Tibial nerve (tissue), 4 donors: ENCODE measurements around the gene RPS18. TPM values are rescaled to one million over a fixed set of nuclear protein-coding genes. Genes with fewer than 3 reads are reported as not detected.
A peak's percentile ranks its signal among the peaks of the same experiment; 100 is the strongest.

Source experiments
- DNase-seq, 2 donors: peaks; one replicate each; pipeline ENCODE4 v3.0.0-alpha.2; 2019; ENCODE audit warnings: low spot score in 2 of 2
- H3K27ac ChIP-seq, 4 donors: fragments of 200-600 bp; sonication (generic) in 3 of 4; one replicate each; pipeline ENCODE4 v1.5.1; 2017 to 2019; ENCODE audit warnings: mild to moderate bottlenecking in 1 of 4
- H3K27me3 ChIP-seq, 2 donors: fragments of 200-600 bp; sonication (generic) in 1 of 2; one replicate each; pipeline versions ENCODE4 v1.5.1 to v1.6.0; 2017 to 2019
- H3K36me3 ChIP-seq, 3 donors: fragments of 200-600 bp; sonication (generic); one replicate each; pipeline ENCODE4 v1.5.1; 2018 to 2019
- H3K4me1 ChIP-seq, 4 donors: fragments of 200-600 bp; sonication (generic) in 3 of 4; one replicate each; pipeline ENCODE4 v1.5.1; 2017 to 2019
- H3K4me3 ChIP-seq, 4 donors: fragments of 200-600 bp; sonication (generic) in 3 of 4; one replicate each; pipeline ENCODE4 v1.5.1; 2017 to 2019; ENCODE audit warnings: mild to moderate bottlenecking in 1 of 4, moderate library complexity in 1 of 4
- H3K9me3 ChIP-seq, 4 donors: fragments of 200-600 bp; sonication (generic) in 3 of 4; one replicate each; pipeline ENCODE4 v1.5.1; 2017 to 2019
- EP300 ChIP-seq, 2 donors: sonication (generic); formaldehyde crosslinking; IDR thresholded peaks; one replicate each; pipeline ENCODE4 v1.6.1; 2017; ENCODE audit warnings: antibody characterized with exemption in 2 of 2, mild to moderate bottlenecking in 1 of 2
- POLR2A ChIP-seq, 2 donors: fragments of 450-650 bp; IDR thresholded peaks; one replicate each; pipeline ENCODE4 v1.6.1; 2017; ENCODE audit warnings: antibody characterized with exemption in 2 of 2, mild to moderate bottlenecking in 2 of 2, moderate library complexity in 2 of 2
- WGBS, 2 donors: methylation state at CpG; one replicate each; pipeline ENCODE4 v1.1.5; 2018; 5-methylcytosine and 5-hydroxymethylcytosine counted together
- total RNA-seq, 4 donors: library from RNA; depleted of rRNA; stranded (reverse); fragments of >200 nt; gene quantifications; one replicate each; pipeline ENCODE4 v1.1.0, GENCODE V29; 2016
- TF ChIP-seq, protein P1 (sequence below), 5 experiments: fragments of 200-600 bp in 3 of 5; fragments of 450-650 bp in 2 of 5; sonication (generic) in 3 of 5; IDR thresholded peaks; one replicate each; pipeline ENCODE4 v1.5.1; 2016 to 2019; ENCODE audit warnings: antibody characterized with exemption in 5 of 5, mild to moderate bottlenecking in 3 of 5, moderate library complexity in 2 of 5

RPS18 gene
- total RNA-seq, 4 donors from 2014 or later, result 2,115 to 2,529 (median 2,306) TPM

- H3K27me3 ChIP-seq, result peaks cover 0 to 12% of the 10 kb centered on the region in 2 donors
- H3K4me3 ChIP-seq, result no peak overlapping the region
- WGBS, 2 donors, result 49 to 59% methylated on average over 2 of the region's 2 CpGs
- H3K9me3 ChIP-seq, result no peaks in the 10 kb centered on the region
- TF ChIP-seq POLR2A (IDR thresholded peaks at IDR 0.05), result no peak
- TF ChIP-seq, protein P1, sequence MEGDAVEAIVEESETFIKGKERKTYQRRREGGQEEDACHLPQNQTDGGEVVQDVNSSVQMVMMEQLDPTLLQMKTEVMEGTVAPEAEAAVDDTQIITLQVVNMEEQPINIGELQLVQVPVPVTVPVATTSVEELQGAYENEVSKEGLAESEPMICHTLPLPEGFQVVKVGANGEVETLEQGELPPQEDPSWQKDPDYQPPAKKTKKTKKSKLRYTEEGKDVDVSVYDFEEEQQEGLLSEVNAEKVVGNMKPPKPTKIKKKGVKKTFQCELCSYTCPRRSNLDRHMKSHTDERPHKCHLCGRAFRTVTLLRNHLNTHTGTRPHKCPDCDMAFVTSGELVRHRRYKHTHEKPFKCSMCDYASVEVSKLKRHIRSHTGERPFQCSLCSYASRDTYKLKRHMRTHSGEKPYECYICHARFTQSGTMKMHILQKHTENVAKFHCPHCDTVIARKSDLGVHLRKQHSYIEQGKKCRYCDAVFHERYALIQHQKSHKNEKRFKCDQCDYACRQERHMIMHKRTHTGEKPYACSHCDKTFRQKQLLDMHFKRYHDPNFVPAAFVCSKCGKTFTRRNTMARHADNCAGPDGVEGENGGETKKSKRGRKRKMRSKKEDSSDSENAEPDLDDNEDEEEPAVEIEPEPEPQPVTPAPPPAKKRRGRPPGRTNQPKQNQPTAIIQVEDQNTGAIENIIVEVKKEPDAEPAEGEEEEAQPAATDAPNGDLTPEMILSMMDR (IDR thresholded peaks at IDR 0.05), result no peak
- TF ChIP-seq EP300 (IDR thresholded peaks at IDR 0.05), result no peak
- H3K4me1 ChIP-seq, result no peaks in the 10 kb centered on the region
- no peak overlapping the region for H3K27ac ChIP-seq
- DNase-seq, result no peak
- H3K36me3 ChIP-seq, result no peaks in the 10 kb centered on the region
Measured at GRCh38 chr6:33237741-33238140, 34.1 kb upstream of the RPS18 start.

DNA sequence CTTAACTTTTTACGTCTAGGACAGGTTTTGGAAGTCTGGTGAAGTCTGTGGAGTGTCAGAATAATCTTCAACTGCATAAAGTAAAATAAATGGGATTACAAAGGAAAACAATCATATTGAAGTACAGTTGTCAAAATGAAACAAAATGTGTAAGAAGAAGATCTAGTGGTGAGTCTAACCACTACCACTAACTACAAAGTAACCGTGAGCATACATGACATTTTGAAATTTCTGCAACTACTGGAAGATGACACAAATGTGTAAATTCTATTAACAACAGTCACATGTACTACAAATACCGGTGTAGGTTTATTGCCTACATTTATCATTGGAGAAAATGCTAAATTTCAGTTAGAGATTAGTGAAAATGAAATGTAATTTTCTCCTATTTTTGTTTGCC is 29.9 kb upstream of the RPS18 start:
- H3K27me3 ChIP-seq, result no peaks in the 10 kb centered on the region
- 57 to 59% methylated on average over 3 of the region's 3 CpGs for WGBS, 2 donors

DNA sequence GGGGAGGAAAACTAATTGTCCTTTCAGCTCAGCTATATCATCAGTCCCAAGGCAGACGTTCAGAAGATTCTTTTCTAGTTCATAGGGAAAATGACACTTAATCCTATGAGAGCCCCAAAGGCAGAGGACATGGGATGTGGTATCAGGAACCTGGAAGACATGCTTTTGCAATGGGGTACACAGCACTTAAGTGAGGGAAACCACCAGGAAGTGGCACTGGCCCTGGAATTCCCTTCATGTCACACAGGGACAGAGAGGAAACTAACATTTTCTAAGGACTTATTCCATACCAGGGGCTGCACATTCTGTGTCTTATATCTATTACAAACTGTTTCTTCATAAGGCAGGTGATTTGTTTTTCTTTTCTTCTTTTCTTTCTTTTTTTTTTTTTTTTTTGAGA is 28.4 kb upstream of the RPS18 start:
- Histone ChIP-seq H3K9me3 (no peaks in the 10 kb centered on the region), H3K27ac (no peak overlapping the region), H3K4me3 (no peak overlapping the region), H3K4me1 (peaks cover 0 to 9% (median 3%) of the 10 kb centered on the region in 4 donors), H3K36me3 (no peaks in the 10 kb centered on the region), H3K27me3 (no peaks in the 10 kb centered on the region)
- 25 to 35% methylated on average over 1 of the region's 1 CpG for WGBS, 2 donors
- no peak for DNase-seq
- TF ChIP-seq POLR2A (IDR thresholded peaks at IDR 0.05) (no peak), EP300 (IDR thresholded peaks at IDR 0.05) (no peak)
- TF ChIP-seq, protein P1 (IDR thresholded peaks at IDR 0.05), result no peak

More for the DNA sequence above, 29.9 kb upstream of the RPS18 start:
- H3K36me3 ChIP-seq, result no peaks in the 10 kb centered on the region
- no peak overlapping the region for H3K4me3 ChIP-seq
- no peak for DNase-seq
- TF ChIP-seq EP300 (IDR thresholded peaks at IDR 0.05), result no peak
- no peak for TF ChIP-seq POLR2A (IDR thresholded peaks at IDR 0.05)
- no peak overlapping the region for H3K27ac ChIP-seq
- no peaks in the 10 kb centered on the region for H3K4me1 ChIP-seq
- no peaks in the 10 kb centered on the region for H3K9me3 ChIP-seq

- H3K36me3 ChIP-seq, result peaks cover 0 to 11% (median 0%) of the 10 kb centered on the region in 3 donors
- peak overlapping the region; percentile 88 to 98 (median 93) for H3K27ac ChIP-seq
- peaks cover 0 to 29% (median 17%) of the 10 kb centered on the region in 4 donors for H3K4me1 ChIP-seq
- H3K27me3 ChIP-seq, result no peaks in the 10 kb centered on the region
- H3K4me3 ChIP-seq, result peak overlapping the region; percentile 42 to 68 (median 46)
- TF ChIP-seq, protein P1 (IDR thresholded peaks at IDR 0.05), result peak; percentile 95 to 98 (median 97)
- no peak for TF ChIP-seq EP300 (IDR thresholded peaks at IDR 0.05)
- H3K9me3 ChIP-seq, result no peaks in the 10 kb centered on the region
- peak; percentile 90 to 98 for DNase-seq
- WGBS, 2 donors, result 4 to 5% methylated on average over 28 of the region's 28 CpGs
Measured at GRCh38 chr6:33247977-33248642, 23.8 kb upstream of the RPS18 start.

GRCh38 chr6:33248643-33248931 is 23.3 kb upstream of the RPS18 start:
- no peaks in the 10 kb centered on the region for H3K9me3 ChIP-seq
- H3K36me3 ChIP-seq, result peaks cover 0 to 11% (median 0%) of the 10 kb centered on the region in 3 donors
- TF ChIP-seq, protein P1 (IDR thresholded peaks at IDR 0.05), result peak in 2 of 5 experiments; percentile 25 to 29
- TF ChIP-seq EP300 (IDR thresholded peaks at IDR 0.05) (no peak), POLR2A (IDR thresholded peaks at IDR 0.05) (no peak)
- peaks cover 0 to 29% (median 17%) of the 10 kb centered on the region in 4 donors for H3K4me1 ChIP-seq
- H3K27ac ChIP-seq, result peak overlapping the region; percentile 88 to 98 (median 93)
- DNase-seq, result no peak
- WGBS, 2 donors, result 0 to 2% methylated on average over 18 of the region's 18 CpGs
- H3K4me3 ChIP-seq, result peak overlapping the region; percentile 42 to 68 (median 46)
- no peaks in the 10 kb centered on the region for H3K27me3 ChIP-seq
